Head of caudate nucleus (tissue), 42 donors: Measurements from ENCODE around the gene COL4A1.

Experiments used
- DNase-seq, 42 donors: peaks; one replicate each; pipeline versions ENCODE4 v3.0.0 to v3.0.0-alpha.2; 2020 to 2021; ENCODE audit warnings: mixed read lengths in 7 of 42
- intact Hi-C: fragments of 100-400 bp; cut with DNase I; formaldehyde crosslinking; loops from one replicate; pipeline ENCODE4 v1.15.0; 2022

The COL4A1 gene

GRCh38 chr13:110200276-110200870, 106.6 kb downstream of the COL4A1 start:
- intact Hi-C loops, result no loop called here
- DNase-seq, result no peak

GRCh38 chr13:110199046-110199831, 107.7 kb downstream of the COL4A1 start:
- DNase-seq, result no peak
- intact Hi-C loops, result no loop called here

GRCh38 chr13:110197471-110197870, 109.5 kb downstream of the COL4A1 start:
- DNase-seq, result no peak
- intact Hi-C loops, result no loop called here

GRCh38 chr13:110197026-110197425, 109.9 kb downstream of the COL4A1 start:
- no peak for DNase-seq
- intact Hi-C loops, result no loop called here

GRCh38 chr13:110195547-110196485, 111.1 kb downstream of the COL4A1 start:
- intact Hi-C loops, result no loop called here
- no peak for DNase-seq

GRCh38 chr13:110194451-110194850, 112.5 kb downstream of the COL4A1 start:
- intact Hi-C loops, result no loop called here
- DNase-seq, result no peak

- intact Hi-C loops, result no loop called here
- no peak for DNase-seq
Observed at GRCh38 chr13:110193491-110193890, 113.5 kb downstream of the COL4A1 start.

- DNase-seq, result no peak
- intact Hi-C loops, result no loop called here
Observed at GRCh38 chr13:110192472-110192871, 114.5 kb downstream of the COL4A1 start.

GRCh38 chr13:110187641-110188161, 119.3 kb downstream of the COL4A1 start:
- intact Hi-C loops, result no loop called here
- DNase-seq, result no peak

- no peak for DNase-seq
- intact Hi-C loops, result no loop called here
Observed at GRCh38 chr13:110186231-110186855, 120.6 kb downstream of the COL4A1 start.

- DNase-seq, result no peak
- intact Hi-C loops, result no loop called here
Observed at GRCh38 chr13:110185696-110186095, 121.3 kb downstream of the COL4A1 start.

GRCh38 chr13:110183910-110184309, 123.0 kb downstream of the COL4A1 start:
- intact Hi-C loops, result no loop called here
- no peak for DNase-seq

GRCh38 chr13:110182461-110182860, 124.5 kb downstream of the COL4A1 start:
- intact Hi-C loops, result no loop called here
- no peak for DNase-seq

- no peak for DNase-seq
- intact Hi-C loops, result no loop called here
Observed at GRCh38 chr13:110182003-110182402, 125.0 kb downstream of the COL4A1 start.

GRCh38 chr13:110179857-110180147, 127.2 kb downstream of the COL4A1 start:
- no peak for DNase-seq
- intact Hi-C loops, result no loop called here

GRCh38 chr13:110179116-110179856, 127.7 kb downstream of the COL4A1 start:
- DNase-seq, result no peak
- intact Hi-C loops, result no loop called here

- intact Hi-C loops, result no loop called here
- DNase-seq, result no peak
Observed at GRCh38 chr13:110177790-110178189, 129.2 kb downstream of the COL4A1 start.

- intact Hi-C loops, result no loop called here
- no peak for DNase-seq
Observed at GRCh38 chr13:110176431-110176830, 130.5 kb downstream of the COL4A1 start.
